GM19468 (cell line): Measurements from ENCODE around the gene DGUOK.
"Not testable (repeated sequence)": the region's sequence is repeated elsewhere in the genome, so short reads cannot be mapped to it uniquely, and the experiment has no call there.

Experiments used
- ATAC-seq: cut with Tn5 transposase; IDR thresholded peaks from one replicate; pipeline ENCODE4 v1.9.1; 2021; ENCODE audit warnings: mild to moderate bottlenecking, moderate library complexity, moderate number of reproducible peaks; ENCODE audit not compliant: unreplicated experiment; ENCODE audit errors: extremely low read depth

The DGUOK gene

GRCh38 chr2:73897934-73898333 is 28.7 kb upstream of the DGUOK start:
- ATAC-seq, result no peak

GRCh38 chr2:73899801-73900336 is 26.8 kb upstream of the DGUOK start:
- ATAC-seq, result no peak

- no peak for ATAC-seq
Observed at GRCh38 chr2:73901143-73901542, 25.5 kb upstream of the DGUOK start.

- ATAC-seq, result no peak
Observed at GRCh38 chr2:73902284-73902683, 24.4 kb upstream of the DGUOK start.

GRCh38 chr2:73903313-73903712 is 23.4 kb upstream of the DGUOK start:
- ATAC-seq, result no peak

- ATAC-seq, result not testable (repeated sequence)
Observed at GRCh38 chr2:73903949-73904613, 22.6 kb upstream of the DGUOK start.

GRCh38 chr2:73904952-73905351 is 21.7 kb upstream of the DGUOK start:
- ATAC-seq, result no peak

- ATAC-seq, result no peak
Observed at GRCh38 chr2:73906847-73907505, 19.7 kb upstream of the DGUOK start.

GRCh38 chr2:73907840-73908452 is 18.7 kb upstream of the DGUOK start:
- no peak for ATAC-seq

GRCh38 chr2:73908689-73909652 is 17.7 kb upstream of the DGUOK start:
- no peak for ATAC-seq

- no peak for ATAC-seq
Observed at GRCh38 chr2:73910873-73911547, 15.7 kb upstream of the DGUOK start.

GRCh38 chr2:73911548-73912208 is 15.0 kb upstream of the DGUOK start:
- ATAC-seq, result no peak

GRCh38 chr2:73913414-73914054 is 13.1 kb upstream of the DGUOK start:
- no peak for ATAC-seq

GRCh38 chr2:73914667-73915066 is 12.0 kb upstream of the DGUOK start:
- ATAC-seq, result no peak

GRCh38 chr2:73915437-73915993 is 11.2 kb upstream of the DGUOK start:
- no peak for ATAC-seq

GRCh38 chr2:73916666-73917065 is 10.0 kb upstream of the DGUOK start:
- no peak for ATAC-seq

GRCh38 chr2:73917296-73917695 is 9.4 kb upstream of the DGUOK start:
- ATAC-seq, result no peak

- ATAC-seq, result no peak
Observed at GRCh38 chr2:73917696-73918207, 8.9 kb upstream of the DGUOK start.
